LNCAP (cell line): Measurements from ENCODE around the gene PXDN.

Source experiments
- CTCF ChIP-seq: fragments of 450-650 bp; IDR thresholded peaks from 2 replicates; pipeline ENCODE4 v1.5.1; 2017; ENCODE audit warnings: mild to moderate bottlenecking

Gene PXDN

GRCh38 chr2:1704631-1705556 is 39.4 kb downstream of the PXDN start:
- no peak for TF ChIP-seq CTCF

GRCh38 chr2:1702186-1702565 is 42.1 kb downstream of the PXDN start:
- no peak for TF ChIP-seq CTCF

GRCh38 chr2:1701556-1702185 is 42.6 kb downstream of the PXDN start:
- no peak for TF ChIP-seq CTCF

GRCh38 chr2:1701020-1701419 is 43.3 kb downstream of the PXDN start:
- TF ChIP-seq CTCF = no peak

GRCh38 chr2:1698188-1698945 is 45.9 kb downstream of the PXDN start:
- TF ChIP-seq CTCF = no peak

GRCh38 chr2:1697601-1698000 is 46.7 kb downstream of the PXDN start:
- TF ChIP-seq CTCF = no peak

- TF ChIP-seq CTCF = no peak
These were observed 47.8 kb downstream of the PXDN start for GRCh38 chr2:1696472-1696871.
